GM19468 (cell line): ENCODE results near the gene AFF2.
A peak's percentile ranks its signal among the peaks of the same experiment; 100 is the strongest.

Experiments
- ATAC-seq: cut with Tn5 transposase; IDR thresholded peaks from one replicate; pipeline ENCODE4 v1.9.1; 2021; ENCODE audit warnings: mild to moderate bottlenecking, moderate library complexity, moderate number of reproducible peaks; ENCODE audit not compliant: unreplicated experiment; ENCODE audit errors: extremely low read depth

AFF2 gene

DNA sequence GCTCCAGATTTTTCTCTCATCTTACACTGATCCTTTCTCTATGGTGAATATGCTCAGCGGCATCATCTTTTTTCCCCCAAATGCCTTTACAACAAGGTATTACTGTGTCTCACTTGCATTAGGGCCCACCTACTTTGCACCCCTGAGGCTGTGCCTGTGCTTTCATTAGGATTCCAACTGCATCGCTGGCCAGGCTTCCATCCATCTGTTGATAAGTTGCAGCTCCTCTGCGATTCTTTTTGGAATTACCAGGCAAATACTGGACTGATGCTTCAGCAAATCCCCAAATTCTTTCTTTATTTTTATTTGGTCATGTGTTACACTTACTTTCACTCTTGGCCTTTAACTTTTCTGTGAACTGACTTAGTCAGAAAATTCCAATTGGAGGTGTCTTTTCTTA, 77.3 kb downstream of the AFF2 start:
- ATAC-seq = no peak

- ATAC-seq = no peak
Measured at GRCh38 chrX:148580016-148580415, 79.6 kb downstream of the AFF2 start.

DNA sequence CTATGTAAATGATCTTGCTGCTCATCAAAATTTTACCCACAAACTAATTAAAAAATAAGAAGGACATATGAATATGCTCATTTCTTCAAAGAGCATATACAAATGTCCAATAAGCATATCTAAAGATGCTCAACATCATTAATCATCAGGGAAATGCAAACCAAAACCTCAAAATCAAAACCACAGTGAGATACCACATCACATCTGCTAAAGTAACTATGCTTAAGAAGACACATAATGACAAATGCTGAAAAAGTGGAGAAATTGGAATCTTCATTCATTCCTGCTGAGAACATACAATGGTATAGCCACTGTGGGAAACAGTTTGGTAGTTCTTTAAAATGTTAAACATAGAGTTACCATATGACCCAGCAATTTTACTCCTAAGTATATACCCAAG, 81.9 kb downstream of the AFF2 start:
- no peak for ATAC-seq

GRCh38 chrX:148588649-148589310, 88.4 kb downstream of the AFF2 start:
- ATAC-seq = no peak

DNA sequence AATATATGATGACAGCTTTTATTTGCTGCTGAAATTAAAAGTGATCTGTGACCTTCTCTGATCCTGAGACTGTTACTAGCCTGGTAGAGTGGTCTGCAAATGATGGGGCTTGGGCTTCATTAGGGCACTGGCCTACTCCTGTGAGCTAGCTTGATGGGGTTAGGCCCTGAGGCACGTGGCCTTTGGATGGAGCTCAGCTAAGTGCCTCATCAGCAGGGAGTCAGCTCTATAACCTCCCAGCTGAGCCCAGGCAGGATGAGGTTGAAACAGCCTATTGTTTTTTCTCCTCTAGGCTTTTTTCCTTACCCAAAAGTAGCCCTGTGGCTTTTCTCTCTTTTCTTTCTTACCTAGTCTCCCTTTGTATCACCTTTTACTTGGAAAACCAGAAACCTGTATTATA, 92.2 kb downstream of the AFF2 start:
- ATAC-seq = no peak

- no peak for ATAC-seq
Measured at GRCh38 chrX:148593146-148593545, 92.7 kb downstream of the AFF2 start.

GRCh38 chrX:148593987-148594386, 93.6 kb downstream of the AFF2 start:
- ATAC-seq = no peak

GRCh38 chrX:148599404-148599803, 99.0 kb downstream of the AFF2 start:
- ATAC-seq = no peak

GRCh38 chrX:148600131-148600530, 99.7 kb downstream of the AFF2 start:
- no peak for ATAC-seq

GRCh38 chrX:148600581-148600980, 100.2 kb downstream of the AFF2 start:
- no peak for ATAC-seq

DNA sequence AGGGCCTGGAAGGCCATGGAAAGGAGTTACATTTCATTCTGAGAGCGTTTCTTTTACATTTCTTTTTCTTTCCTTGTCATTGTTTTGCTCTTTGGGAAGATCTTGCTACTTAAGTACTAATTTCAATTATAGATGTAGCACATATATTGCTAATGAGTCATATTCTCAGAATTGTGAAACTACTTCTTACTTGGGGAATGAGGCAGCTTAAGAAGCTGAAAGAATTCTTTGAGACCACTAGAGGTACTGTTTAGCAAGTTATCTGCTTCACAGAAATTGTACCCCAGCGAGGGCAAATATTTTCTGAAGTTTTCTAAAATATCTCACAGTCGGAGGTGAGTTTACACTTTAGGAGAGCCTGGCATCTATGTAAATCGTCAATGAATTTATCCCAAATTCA, 100.6 kb downstream of the AFF2 start:
- ATAC-seq = no peak

DNA sequence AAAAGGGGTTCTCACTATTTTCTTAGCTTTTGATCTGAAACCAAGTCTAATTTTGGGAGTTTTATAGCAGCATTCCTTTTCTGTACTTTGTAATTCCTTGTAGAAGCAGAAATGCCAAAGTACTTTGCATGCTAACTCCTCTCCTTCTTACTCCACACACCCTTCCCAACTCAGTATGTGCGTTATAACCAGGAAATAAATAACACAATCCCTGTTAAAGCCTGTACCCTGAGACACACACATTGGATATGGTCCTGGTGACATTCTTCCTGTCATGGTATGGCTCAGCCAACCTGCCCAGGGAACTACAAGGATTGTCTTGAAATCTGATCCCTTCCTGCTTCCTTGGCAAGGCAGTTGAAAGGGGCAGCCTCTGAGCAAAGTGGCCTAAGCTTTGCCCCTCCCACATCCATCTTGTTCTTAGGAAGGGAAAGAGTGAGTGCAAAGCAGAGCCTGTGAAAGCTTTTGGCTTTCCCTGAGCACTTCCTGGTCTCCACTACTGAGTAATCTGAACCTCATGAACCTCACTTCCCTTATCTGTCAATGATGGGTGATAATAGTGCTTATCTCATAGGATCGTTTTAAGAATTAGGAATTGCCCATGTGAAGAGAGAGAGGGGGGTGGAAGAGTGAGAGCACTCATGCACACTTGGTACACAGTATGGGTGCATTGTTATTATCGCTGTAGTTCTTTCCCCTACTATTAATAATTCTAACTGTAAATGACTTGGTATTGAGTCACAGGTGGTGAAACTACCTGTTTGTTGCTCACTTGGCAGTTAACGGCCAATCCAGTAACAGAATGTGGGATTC, 109.3 kb downstream of the AFF2 start:
- peak; percentile 46 for ATAC-seq

- peak; percentile 18 for ATAC-seq
Measured at GRCh38 chrX:148610328-148610698, 109.9 kb downstream of the AFF2 start.

DNA sequence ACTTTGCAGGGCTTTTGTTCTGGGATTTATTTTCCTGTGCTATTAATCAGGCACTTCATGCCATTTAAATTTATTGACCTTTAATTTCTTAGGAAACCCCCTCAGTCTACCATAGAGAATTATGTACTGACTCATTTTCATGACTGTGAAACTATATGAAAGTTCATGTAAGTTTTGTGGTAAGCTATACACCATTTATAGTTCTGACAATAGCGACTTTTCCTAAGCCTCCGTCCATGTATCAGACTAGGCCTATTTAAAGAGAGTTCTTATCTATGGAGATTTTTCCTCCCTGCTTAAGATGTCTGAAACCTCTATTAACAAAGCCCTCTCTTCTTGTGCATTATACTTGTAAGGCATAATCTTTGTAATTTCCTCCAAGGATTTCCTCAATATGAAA, 111.6 kb downstream of the AFF2 start:
- ATAC-seq = no peak

DNA sequence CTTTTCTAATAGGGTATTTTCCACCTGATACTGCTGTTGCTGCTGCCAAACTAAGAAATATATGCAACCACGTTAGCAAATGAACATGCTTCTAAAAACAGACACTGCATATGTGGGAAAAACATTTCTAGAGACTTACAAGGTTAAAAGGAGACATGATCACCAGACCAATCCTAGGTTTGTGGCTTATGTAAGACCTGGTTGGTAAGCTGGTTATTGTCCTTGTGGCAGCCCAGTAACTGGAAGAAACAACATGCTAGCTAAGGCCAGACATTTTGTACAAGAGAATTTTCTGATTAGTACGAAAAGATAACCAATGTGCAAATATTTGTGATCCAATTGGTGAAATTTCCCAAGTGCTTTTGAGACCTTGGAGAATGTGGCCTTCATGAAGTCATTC, 112.0 kb downstream of the AFF2 start:
- ATAC-seq = no peak

DNA sequence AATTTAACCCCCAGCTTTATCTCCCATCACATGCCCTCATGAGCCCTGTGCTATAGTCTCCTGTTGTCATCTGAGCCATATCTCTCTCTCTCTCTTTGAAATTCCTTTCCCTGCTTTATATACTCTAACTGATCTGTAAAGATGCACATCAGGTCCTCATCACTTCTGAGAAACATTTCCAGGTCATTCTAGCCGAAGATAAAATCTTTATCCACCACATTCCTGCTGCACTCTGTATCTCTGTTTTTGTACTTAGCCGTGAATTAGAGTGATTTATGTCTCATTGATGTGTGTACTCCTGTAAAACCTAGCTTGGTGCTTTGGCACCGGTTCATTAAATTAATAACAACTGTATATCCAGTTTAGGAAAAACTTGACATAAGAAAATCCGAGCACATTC, 113.2 kb downstream of the AFF2 start:
- ATAC-seq = no peak

- no peak for ATAC-seq
Measured at GRCh38 chrX:148615491-148615890, 115.1 kb downstream of the AFF2 start.

DNA sequence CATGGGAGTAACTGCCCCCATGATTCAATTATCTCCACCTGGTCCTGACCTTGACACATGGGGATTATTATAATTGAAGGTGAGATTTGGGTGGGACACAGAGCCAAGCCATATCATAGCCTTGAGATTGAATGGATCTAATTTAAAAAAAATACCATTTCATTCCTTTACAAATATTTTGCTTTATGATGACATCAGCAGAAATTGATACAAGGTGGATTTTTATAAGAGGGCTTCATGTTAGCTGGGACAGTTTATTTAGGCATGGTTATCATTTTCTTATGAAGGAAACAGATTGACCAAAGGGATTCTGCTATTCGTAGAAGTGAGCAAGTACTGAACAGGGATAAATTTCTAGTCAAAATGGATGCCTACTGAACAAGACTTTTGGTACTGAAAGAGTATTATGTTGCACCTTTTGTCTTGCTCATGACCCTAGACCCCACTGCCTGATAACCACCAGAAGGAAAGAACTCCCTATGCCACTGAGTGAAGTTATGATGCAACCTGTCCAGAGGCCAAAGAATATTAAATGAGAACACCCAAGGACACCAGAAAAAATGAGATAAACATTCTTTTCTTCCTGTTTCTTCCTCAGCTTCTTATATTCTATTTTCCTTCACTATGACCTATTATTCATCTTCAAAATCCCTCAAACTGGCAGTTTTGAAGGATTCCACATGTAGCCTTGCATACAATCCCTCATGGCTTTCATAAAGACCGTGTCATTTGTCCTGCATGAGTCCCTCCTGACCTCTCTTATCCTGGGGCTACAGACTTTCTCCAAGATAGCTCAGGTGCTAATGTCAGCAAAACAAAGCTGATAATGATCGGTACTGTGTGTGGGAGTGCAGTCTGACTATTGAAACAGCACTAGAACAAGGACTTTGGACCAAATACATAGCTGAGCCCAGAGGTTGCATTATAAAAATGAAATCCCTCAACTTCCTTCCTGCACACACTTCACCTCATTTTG, 118.3 kb downstream of the AFF2 start:
- ATAC-seq = no peak

- no peak for ATAC-seq
Measured at GRCh38 chrX:148620023-148620422, 119.6 kb downstream of the AFF2 start.

- ATAC-seq = no peak
Measured at GRCh38 chrX:148624951-148625474, 124.6 kb downstream of the AFF2 start.

DNA sequence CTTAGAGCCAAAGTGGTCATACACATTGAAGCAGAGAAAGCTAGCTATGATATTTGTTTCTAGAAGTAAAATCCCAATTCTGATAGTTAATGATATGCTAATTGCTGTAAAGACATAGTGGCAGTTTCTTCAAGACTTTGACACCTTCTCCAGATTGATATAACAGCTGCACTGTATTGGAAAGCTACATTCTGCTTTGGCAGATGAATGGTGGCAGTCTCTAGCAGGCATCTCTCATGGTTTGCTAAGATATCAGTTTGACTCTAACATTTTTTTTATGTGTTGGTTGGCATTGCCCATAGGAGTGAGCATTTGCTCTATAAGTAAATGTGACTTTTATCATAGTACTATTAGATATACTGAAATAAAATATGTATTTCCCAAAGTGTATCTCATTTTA, 128.2 kb downstream of the AFF2 start:
- ATAC-seq = no peak
